ENCODE measurements around the gene FAM9C. TPM values are rescaled to one million over a fixed set of nuclear protein-coding genes. Genes with fewer than 3 reads are reported as not detected.

Gene FAM9C
- total and polyA plus RNA-seq, 2 donors (not counting 3 experiments of a cell fraction or from before 2014, with no cell fraction given) = not detected

- Histone ChIP-seq H3K36me3 (ENCODE audit: control insufficient read depth in 2 of 2, extremely low read depth in 1 of 2, insufficient read depth in 2 of 2, low read length in 2 of 2) (no peaks in the 10 kb centered on the region), H4K20me1 (replicated peaks; ENCODE audit: control insufficient read depth, extremely low read depth, insufficient read depth, low read length) (no peaks in the 10 kb centered on the region), H3K4me2 (ENCODE audit: insufficient read depth, low read length) (no peak overlapping the region), H3K27ac (ENCODE audit: insufficient read depth, low read depth, low read length) (no peak overlapping the region), H3K9me3 (replicated peaks; ENCODE audit: control insufficient read depth, insufficient read depth, low read length) (no peaks in the 10 kb centered on the region), H3K4me1 (ENCODE audit: control insufficient read depth, extremely low read depth, insufficient read depth, low read length) (peaks cover 14% of the 10 kb centered on the region), H3K79me2 (ENCODE audit: control insufficient read depth, insufficient read depth, low read length) (no peaks in the 10 kb centered on the region), H3K27me3 (ENCODE audit: control insufficient read depth in 2 of 2, insufficient read depth in 2 of 2, low read length in 2 of 2) (no peaks in the 10 kb centered on the region), H2AFZ (ENCODE audit: low read depth, low read length) (no peak overlapping the region), H3K4me3 (replicated peaks in 1 of 3; ENCODE audit: insufficient read depth in 1 of 3, low read depth in 1 of 3, low read length in 3 of 3) (no peak overlapping the region), H3K9ac (replicated peaks; ENCODE audit: extremely low read depth, insufficient read depth, low read length) (no peak overlapping the region), H3K9me1 (replicated peaks; ENCODE audit: control insufficient read depth, extremely low read depth, insufficient read depth, low read length) (no peaks in the 10 kb centered on the region)
- dilution Hi-C loops (cut with MboI; ENCODE audit: extremely low pct_ligation_motif_present, low sequenced_read_pairs) = no loop called here
- DNase-seq (ENCODE audit: low read depth, low spot score) = no peak
- no peak for FAIRE-seq
- no TSS peak for BruUV-seq (replicated peaks)
- CTCF ChIA-PET = no interaction called here
- POLR2A ChIA-PET = no interaction called here
- TF ChIP-seq POLR2AphosphoS5 (IDR thresholded peaks at IDR 0.05; ENCODE audit: insufficient read depth, low read depth, low read length) (no peak), POLR2A (IDR thresholded peaks at IDR 0.05; ENCODE audit: low read depth, low read length) (no peak), CTCF (IDR thresholded peaks at IDR 0.05; ENCODE audit: extremely low read depth in 1 of 2, insufficient read depth in 1 of 2, low read depth in 1 of 2, low read length in 2 of 2) (no peak), GATA2 (IDR thresholded peaks at IDR 0.05; ENCODE audit: insufficient read depth, insufficient read length, low read depth, low read length) (no peak), MYC (IDR thresholded peaks at IDR 0.05; ENCODE audit: low read depth, low read length) (no peak), JUN (IDR thresholded peaks at IDR 0.05; ENCODE audit: borderline replicate concordance, insufficient read depth, insufficient read length, low read depth) (no peak), EZH2 (IDR thresholded peaks at IDR 0.05; ENCODE audit: borderline replicate concordance, low read depth, low read length, severe bottlenecking) (no peak), MAX (IDR thresholded peaks at IDR 0.05; ENCODE audit: insufficient read depth, insufficient read length) (no peak), FOS (IDR thresholded peaks at IDR 0.05; ENCODE audit: borderline replicate concordance, insufficient read depth, low read length) (no peak)
- intact Hi-C loops (cut with micrococcal nuclease) = no loop called here
These were observed 5.7 kb upstream of the FAM9C start for GRCh38 chrX:13050151-13050550.

Measured in endothelial cell of umbilical vein (primary cell).